PC-3 (cell line): ENCODE results near the gene CDH13. TPM values are rescaled to one million over a fixed set of nuclear protein-coding genes. Genes with fewer than 3 reads are reported as not detected.

Experiments
- ATAC-seq: fragments of 200-7000 bp; cut with Tn5 transposase; 2 replicates; pipeline ENCODE4 v1.9.1; 2020; ENCODE audit warnings: mild to moderate bottlenecking, moderate library complexity
- BruUV-seq: library from RNA; stranded (reverse); fragments of 400-500 nt; replicated peaks from 2 replicates; lab custom pipeline; 2021; lab: Mats Ljungman, UMichigan
- CTCF ChIA-PET: fragments of 300-600 bp; sonication (Branson Sonifier 250); formaldehyde crosslinking; loops from one replicate; lab custom pipeline; 2022; ENCODE audit warnings: antibody characterized with exemption; lab: Charles Lee
- POLR2A ChIA-PET: fragments of 300-600 bp; sonication (Branson Sonifier 250); formaldehyde crosslinking; loops from one replicate; lab custom pipeline; 2022; ENCODE audit warnings: antibody characterized with exemption; ENCODE audit not compliant: unreplicated experiment; lab: Charles Lee
- DNase-seq: peaks from one replicate; pipeline ENCODE4 v3.0.0-alpha.2; 2015
- H2AFZ ChIP-seq: fragments of 300-600 bp; sonication (generic); 2 replicates; pipeline ENCODE4 v1.6.0; 2016; ENCODE audit warnings: antibody characterized with exemption, low read length
- H3F3A ChIP-seq: fragments of 300-600 bp; sonication (generic); one replicate; pipeline ENCODE4 v1.6.0; 2017; ENCODE audit warnings: antibody characterized with exemption, low read length, control low read depth, mild to moderate bottlenecking; ENCODE audit not compliant: unreplicated experiment
- H3K27ac ChIP-seq: fragments of 300-600 bp; sonication (generic); 2 replicates; pipeline ENCODE4 v1.5.1; 2016; ENCODE audit warnings: mild to moderate bottlenecking, low read length
- H3K27me3 ChIP-seq: fragments of 300-600 bp; sonication (generic); 2 replicates; pipeline ENCODE4 v1.6.1; 2016; ENCODE audit warnings: low read length, mixed read lengths
- H3K36me3 ChIP-seq: fragments of 300-600 bp; sonication (generic); 2 replicates; pipeline ENCODE4 v1.6.1; 2016; ENCODE audit warnings: low read depth, mixed run types, low read length, mixed read lengths
- H3K4me1 ChIP-seq: fragments of 300-600 bp; sonication (generic); 2 replicates; pipeline ENCODE4 v1.5.1; 2016; ENCODE audit warnings: low read length; ENCODE audit not compliant: insufficient read depth
- H3K4me2 ChIP-seq: fragments of 300-600 bp; sonication (generic); 2 replicates; pipeline ENCODE4 v1.6.0; 2016; ENCODE audit warnings: low read length
- H3K4me3 ChIP-seq: fragments of 300-600 bp; sonication (generic); 2 replicates; pipeline ENCODE4 v1.5.1; 2016; ENCODE audit warnings: mild to moderate bottlenecking, low read length, mixed read lengths
- H3K79me2 ChIP-seq: fragments of 300-600 bp; sonication (generic); 2 replicates; pipeline ENCODE4 v1.6.1; 2017; ENCODE audit warnings: low read length, mixed read lengths
- H3K9ac ChIP-seq: fragments of 300-600 bp; sonication (generic); 2 replicates; pipeline ENCODE4 v1.6.0; 2016; ENCODE audit warnings: mild to moderate bottlenecking, low read length
- H3K9me2 ChIP-seq: fragments of 300-600 bp; sonication (generic); replicated peaks from 2 replicates; pipeline ENCODE4 v1.6.1; 2016; ENCODE audit warnings: mixed run types, low read length, mixed read lengths
- H3K9me3 ChIP-seq: fragments of 300-600 bp; sonication (generic); 2 replicates; pipeline ENCODE4 v1.6.1; 2016; ENCODE audit warnings: low read length, mixed read lengths
- H4K20me1 ChIP-seq: fragments of 300-600 bp; sonication (generic); 2 replicates; pipeline ENCODE4 v1.6.1; 2016; ENCODE audit warnings: low read length, mixed read lengths
- CTCF ChIP-seq: fragments of 300-600 bp; sonication (generic); conservative IDR thresholded peaks from 2 replicates; pipeline ENCODE4 v1.5.1; 2017; ENCODE audit warnings: antibody characterized with exemption, low read depth, mild to moderate bottlenecking, low read length
- EZH2 ChIP-seq: fragments of 300-600 bp; sonication (generic); IDR thresholded peaks from one replicate; pipeline ENCODE4 v1.6.1; 2017; ENCODE audit warnings: antibody characterized with exemption, mild to moderate bottlenecking, low read length; ENCODE audit not compliant: unreplicated experiment
- EZH2phosphoT487 ChIP-seq: fragments of 300-600 bp; sonication (generic); IDR thresholded peaks from 2 replicates; pipeline ENCODE4 v1.6.1; 2018; ENCODE audit warnings: mild to moderate bottlenecking, antibody characterized with exemption, low read length, borderline replicate concordance
- intact Hi-C: fragments of 100-400 bp; cut with micrococcal nuclease; formaldehyde crosslinking; loops from 2 replicates; pipeline ENCODE4 v1.9.0; 2023
- total RNA-seq: library from RNA; depleted of rRNA; stranded (reverse); fragments of >200 nt; gene quantifications from 2 replicates; pipeline ENCODE4 v1.2.3, GENCODE V29; 2014

CDH13 gene
- total RNA-seq, 1 experiment from 2014 or later: 0.36 TPM

GRCh38 chr16:83803811-83804210, 1177.0 kb downstream of the CDH13 start:
- no peak for TF ChIP-seq EZH2
- no peak for TF ChIP-seq CTCF
- no peak for TF ChIP-seq EZH2phosphoT487
- Histone ChIP-seq H3K27me3 (no peaks in the 10 kb centered on the region), H3F3A (no peaks in the 10 kb centered on the region), H3K4me2 (peak overlapping the region; percentile 83), H2AFZ (peak overlapping the region; percentile 62), H3K9me3 (no peaks in the 10 kb centered on the region), H3K27ac (peak overlapping the region; percentile 95), H3K4me1 (peaks cover 43% of the 10 kb centered on the region), H3K4me3 (peak overlapping the region; percentile 50; the same call in 1 of the 2 replicates), H4K20me1 (no peaks in the 10 kb centered on the region), H3K9me2 (no peaks in the 10 kb centered on the region), H3K9ac (peak overlapping the region; percentile 71), H3K79me2 (peaks cover 8% of the 10 kb centered on the region), H3K36me3 (no peaks in the 10 kb centered on the region)
- intact Hi-C loops: no loop called here
- POLR2A ChIA-PET: no interaction called here
- ATAC-seq: peak; percentile 52
- BruUV-seq: no TSS peak
- CTCF ChIA-PET: interaction anchor here (0.5 kb wide), 1 partner anchor 123 kb away, joined by 3 read pairs; no protein-coding TSS in a partner anchor
- DNase-seq: peak; percentile 85

- no peaks in the 10 kb centered on the region for H4K20me1 ChIP-seq
- peak overlapping the region; percentile 62 for H2AFZ ChIP-seq
- no peaks in the 10 kb centered on the region for H3K9me2 ChIP-seq
- DNase-seq (no peak), ATAC-seq (no peak)
- peaks cover 14% of the 10 kb centered on the region for H3K79me2 ChIP-seq
- POLR2A ChIA-PET: no interaction called here
- no peaks in the 10 kb centered on the region for H3K27me3 ChIP-seq
- H3K4me3 ChIP-seq: peak overlapping the region; percentile 50; the same call in 1 of the 2 replicates
- H3K27ac ChIP-seq: peak overlapping the region; percentile 95
- no peaks in the 10 kb centered on the region for H3K36me3 ChIP-seq
- TF ChIP-seq EZH2: no peak
- no peak for TF ChIP-seq EZH2phosphoT487
- TF ChIP-seq CTCF: no peak
- no TSS peak for BruUV-seq
- peak overlapping the region; percentile 80 for H3K4me2 ChIP-seq
- H3K9me3 ChIP-seq: no peaks in the 10 kb centered on the region
- CTCF ChIA-PET: no interaction called here
- peaks cover 42% of the 10 kb centered on the region for H3K4me1 ChIP-seq
- intact Hi-C loops: no loop called here
- H3F3A ChIP-seq: no peaks in the 10 kb centered on the region
- peak overlapping the region; percentile 67 for H3K9ac ChIP-seq
Observed at GRCh38 chr16:83804366-83804765, 1177.6 kb downstream of the CDH13 start.

- Histone ChIP-seq H3K4me3 (no peak overlapping the region), H3K27me3 (no peaks in the 10 kb centered on the region), H3K4me1 (peaks cover 47% of the 10 kb centered on the region), H3K9ac (no peak overlapping the region), H2AFZ (no peak overlapping the region), H3K9me3 (no peaks in the 10 kb centered on the region), H3K9me2 (no peaks in the 10 kb centered on the region), H3K4me2 (no peak overlapping the region), H3K36me3 (peaks cover 3% of the 10 kb centered on the region; the same call in 1 of the 2 replicates), H3K79me2 (peaks cover 31% of the 10 kb centered on the region), H4K20me1 (no peaks in the 10 kb centered on the region), H3F3A (no peaks in the 10 kb centered on the region), H3K27ac (no peak overlapping the region)
- ChIA-PET POLR2A (no interaction called here), CTCF (no interaction called here)
- no TSS peak for BruUV-seq
- TF ChIP-seq EZH2phosphoT487 (no peak), EZH2 (no peak), CTCF (no peak)
- DNase-seq: no peak
- ATAC-seq: no peak
- intact Hi-C loops: no loop called here
Observed at GRCh38 chr16:83806036-83806435, 1179.3 kb downstream of the CDH13 start.
